ENCODE data around the gene PCDHB13. TPM values are rescaled to one million over a fixed set of nuclear protein-coding genes. Genes with fewer than 3 reads are reported as not detected.
"Not testable (repeated sequence)": the region's sequence is repeated elsewhere in the genome, so short reads cannot be mapped to it uniquely, and the experiment has no call there.

The PCDHB13 gene
- total RNA-seq, 2 experiments from 2014 or later, result not detected

- POLR2A ChIA-PET, CTCF ChIA-PET: not testable (repeated sequence)
Observed at GRCh38 chr5:141201126-141201525, 12.6 kb upstream of the PCDHB13 start.

- CTCF ChIA-PET, result interaction anchor here (0.7 kb wide), 1 partner anchor 357 kb away, joined by 3 read pairs; no protein-coding TSS in a partner anchor
- POLR2A ChIA-PET, result not testable (repeated sequence)
Observed at GRCh38 chr5:141201646-141202045, 12.1 kb upstream of the PCDHB13 start.

- POLR2A ChIA-PET, result no interaction called here
- CTCF ChIA-PET, result interaction anchor here (0.9 to 1.1 kb wide), 2 partner anchors 143 to 349 kb away, joined by 3 to 4 read pairs; no protein-coding TSS in a partner anchor
Observed at GRCh38 chr5:141208478-141208877, 5.2 kb upstream of the PCDHB13 start, which contains the start of gene PCDHB12. Gene PCDHB12, plus strand, starts transcription at chr5:141208719. Its CDS starts 189 bp downstream, at chr5:141208908.

- CTCF ChIA-PET, POLR2A ChIA-PET: not testable (repeated sequence)
Observed at GRCh38 chr5:141210281-141210680, 3.4 kb upstream of the PCDHB13 start.

- POLR2A ChIA-PET, CTCF ChIA-PET: not testable (repeated sequence)
Observed at GRCh38 chr5:141210849-141211248, 2.9 kb upstream of the PCDHB13 start.

- POLR2A ChIA-PET, result interaction anchor here (0.7 kb wide), 1 partner anchor 271 kb away, joined by 3 read pairs; no protein-coding TSS in a partner anchor
- CTCF ChIA-PET, result not testable (repeated sequence)
Observed at GRCh38 chr5:141214583-141214982, 864 bp downstream of the PCDHB13 start.

- POLR2A ChIA-PET, CTCF ChIA-PET: not testable (repeated sequence)
Observed at GRCh38 chr5:141215504-141215903, 1.8 kb downstream of the PCDHB13 start.

GRCh38 chr5:141216035-141216434, 2.3 kb downstream of the PCDHB13 start:
- CTCF ChIA-PET, result not testable (repeated sequence)

GRCh38 chr5:141223112-141223783, 9.5 kb downstream of the PCDHB13 start, which contains the start of gene PCDHB14:
Gene PCDHB14, plus strand, starts transcription at chr5:141223343. Its CDS starts 163 bp downstream, at chr5:141223506.
- POLR2A ChIA-PET, result no interaction called here

More at GRCh38 chr5:141216035-141216434, 2.3 kb downstream of the PCDHB13 start:
- POLR2A ChIA-PET, result not testable (repeated sequence)

GRCh38 chr5:141224844-141225243, 11.1 kb downstream of the PCDHB13 start:
- CTCF ChIA-PET, POLR2A ChIA-PET: not testable (repeated sequence)

More at GRCh38 chr5:141223112-141223783, 9.5 kb downstream of the PCDHB13 start, which contains the start of gene PCDHB14:
- CTCF ChIA-PET, result no interaction called here

GRCh38 chr5:141225421-141225820, 11.7 kb downstream of the PCDHB13 start:
- CTCF ChIA-PET, POLR2A ChIA-PET: not testable (repeated sequence)

GRCh38 chr5:141234109-141234667, 20.5 kb downstream of the PCDHB13 start:
- ChIA-PET POLR2A (no interaction called here), CTCF (interaction anchor here (0.5 kb wide), 1 partner anchor 148 kb away, joined by 3 read pairs; no protein-coding TSS in a partner anchor)

- POLR2A ChIA-PET, result not testable (repeated sequence)
Observed at GRCh38 chr5:141235922-141236321, 22.2 kb downstream of the PCDHB13 start.

GRCh38 chr5:141236516-141237313, 23.0 kb downstream of the PCDHB13 start:
- CTCF ChIA-PET, result no interaction called here
- POLR2A ChIA-PET, result no interaction called here

More at GRCh38 chr5:141235922-141236321, 22.2 kb downstream of the PCDHB13 start:
- CTCF ChIA-PET, result not testable (repeated sequence)

- ChIA-PET POLR2A (no interaction called here), CTCF (no interaction called here)
Observed at GRCh38 chr5:141241496-141241895, 27.8 kb downstream of the PCDHB13 start.

GRCh38 chr5:141245250-141245717, 31.6 kb downstream of the PCDHB13 start, which contains the start of gene PCDHB15:
Gene PCDHB15, plus strand, starts transcription at chr5:141245395. Its CDS starts 184 bp downstream, at chr5:141245579.
- ChIA-PET POLR2A (no interaction called here), CTCF (interaction anchor here (1.3 kb wide), 1 partner anchor 319 kb away, joined by 5 read pairs; no protein-coding TSS in a partner anchor)

GRCh38 chr5:141246971-141247370, 33.3 kb downstream of the PCDHB13 start:
- POLR2A ChIA-PET, CTCF ChIA-PET: not testable (repeated sequence)

GRCh38 chr5:141247434-141247833, 33.7 kb downstream of the PCDHB13 start:
- POLR2A ChIA-PET, CTCF ChIA-PET: not testable (repeated sequence)

- POLR2A ChIA-PET, result no interaction called here
- CTCF ChIA-PET, result no interaction called here
Observed at GRCh38 chr5:141250576-141250975, 36.9 kb downstream of the PCDHB13 start.

GRCh38 chr5:141258464-141258863, 44.7 kb downstream of the PCDHB13 start:
- ChIA-PET POLR2A (no interaction called here), CTCF (no interaction called here)
